Measurements from ENCODE around the gene SLC47A1. TPM values are rescaled to one million over a fixed set of nuclear protein-coding genes. Genes with fewer than 3 reads are reported as not detected.
"Not testable (repeated sequence)": the region's sequence is repeated elsewhere in the genome, so short reads cannot be mapped to it uniquely, and the experiment has no call there.

The SLC47A1 gene
- total RNA-seq, 1 experiment from 2014 or later: 7.2 TPM

GRCh38 chr17:19517699-19518098 lies 16.0 kb upstream of the SLC47A1 start:
- DNase-seq (ENCODE audit: low read depth): no peak
- in situ Hi-C loops (cut with HindIII; ENCODE audit: low pct_unique_long_range_greater_than_20kb, low sequenced_read_pairs): no loop called here

- DNase-seq (ENCODE audit: low read depth); in situ Hi-C loops (cut with HindIII; ENCODE audit: low pct_unique_long_range_greater_than_20kb, low sequenced_read_pairs): not testable (repeated sequence)
Observed at GRCh38 chr17:19519388-19520291, 14.0 kb upstream of the SLC47A1 start.

DNA sequence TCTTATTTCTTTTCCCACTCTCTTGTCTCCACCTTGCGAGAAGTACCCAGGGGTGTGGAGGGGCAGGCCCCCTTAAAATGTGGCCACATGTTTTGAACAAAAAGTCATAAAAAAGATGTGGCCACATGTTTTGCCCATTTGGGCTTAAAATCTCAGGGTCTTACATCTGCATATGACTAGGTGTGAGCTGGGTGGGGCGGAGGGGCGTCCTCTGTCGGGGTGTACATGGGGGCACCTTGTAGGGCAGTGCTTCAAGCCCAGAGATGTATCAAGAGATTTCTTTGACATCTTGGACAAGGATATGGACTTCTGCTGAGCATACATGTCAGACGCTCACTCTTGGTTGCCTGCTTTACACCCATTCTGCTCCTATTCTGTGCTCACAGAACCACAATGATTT lies 13.0 kb upstream of the SLC47A1 start:
- no peak for DNase-seq (ENCODE audit: low read depth)
- in situ Hi-C loops (cut with HindIII; ENCODE audit: low pct_unique_long_range_greater_than_20kb, low sequenced_read_pairs): no loop called here

- in situ Hi-C loops (cut with HindIII; ENCODE audit: low pct_unique_long_range_greater_than_20kb, low sequenced_read_pairs): no loop called here
- DNase-seq (ENCODE audit: low read depth): no peak
Observed at GRCh38 chr17:19523690-19524089, 10.0 kb upstream of the SLC47A1 start.

GRCh38 chr17:19526950-19527349 lies 6.7 kb upstream of the SLC47A1 start:
- DNase-seq (ENCODE audit: low read depth); in situ Hi-C loops (cut with HindIII; ENCODE audit: low pct_unique_long_range_greater_than_20kb, low sequenced_read_pairs): not testable (repeated sequence)

DNA sequence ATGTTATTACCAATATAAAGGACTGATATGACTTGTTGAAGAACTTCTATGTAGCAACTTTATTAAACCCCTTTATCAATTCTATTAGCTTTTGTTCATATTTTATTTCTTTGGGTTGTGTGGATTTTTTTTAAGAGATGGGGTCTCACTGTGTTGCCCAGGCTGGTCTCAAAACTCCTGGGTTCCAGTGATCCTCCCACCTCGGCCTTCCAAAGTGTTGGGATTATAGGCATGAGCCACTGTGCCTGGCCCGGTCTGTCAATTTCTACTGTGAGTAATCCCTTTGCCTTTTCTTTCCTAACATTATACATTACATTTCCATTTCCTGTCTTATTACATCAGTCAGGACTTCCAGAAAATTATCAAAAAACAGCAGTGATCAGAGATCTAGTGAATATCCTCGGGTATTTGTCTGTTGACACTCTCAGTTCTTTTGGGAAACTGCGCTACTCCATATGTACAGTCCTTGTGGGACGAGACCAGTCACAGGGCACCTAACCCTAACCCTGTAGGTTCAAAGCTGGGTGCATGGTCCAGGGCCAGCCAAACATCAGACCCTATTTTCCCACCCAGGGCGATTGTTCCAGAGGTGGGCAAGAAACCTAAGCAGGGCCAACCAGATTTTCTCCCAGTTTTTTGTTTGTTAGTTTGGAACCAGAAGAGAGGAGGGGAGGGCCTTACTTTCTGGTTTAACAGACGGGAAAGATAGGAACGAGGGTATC lies 1.7 kb upstream of the SLC47A1 start:
- in situ Hi-C loops (cut with HindIII; ENCODE audit: low pct_unique_long_range_greater_than_20kb, low sequenced_read_pairs): no loop called here
- DNase-seq (ENCODE audit: low read depth): no peak

DNA sequence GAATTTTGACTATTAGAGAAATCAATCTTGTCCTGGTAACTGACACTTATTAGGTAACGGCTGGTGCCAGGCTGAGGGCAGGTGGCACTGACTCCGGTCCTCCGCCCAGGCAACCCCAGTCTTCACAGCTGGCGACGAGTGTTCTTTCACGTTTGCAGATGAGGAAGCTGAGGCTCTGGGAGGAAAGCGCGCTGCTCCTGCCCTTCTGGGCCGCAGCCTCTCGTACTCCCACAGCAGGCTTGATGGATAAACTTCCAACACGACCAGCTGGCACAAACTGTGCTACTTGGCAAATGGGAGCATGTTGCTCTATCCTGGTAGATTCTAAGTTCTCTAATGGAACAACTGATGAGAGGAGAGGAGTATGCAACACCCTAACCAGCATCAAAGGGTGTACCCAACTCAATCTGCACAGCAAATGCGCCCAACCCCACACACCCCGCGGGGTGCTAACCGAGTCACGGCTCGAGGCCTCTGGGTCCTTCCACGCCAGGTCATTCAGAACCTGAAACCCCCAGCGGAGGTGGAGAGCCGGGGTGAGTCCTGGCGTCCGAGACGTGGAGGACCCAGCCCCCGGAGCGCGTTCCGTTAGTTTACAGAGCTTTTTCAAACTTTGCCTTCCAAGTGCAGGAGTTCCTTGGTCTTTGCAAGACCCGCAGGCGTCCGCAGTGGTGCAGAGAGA lies 477 bp upstream of the SLC47A1 start:
- in situ Hi-C loops (cut with HindIII; ENCODE audit: low pct_unique_long_range_greater_than_20kb, low sequenced_read_pairs): no loop called here
- DNase-seq (ENCODE audit: low read depth): no peak

DNA sequence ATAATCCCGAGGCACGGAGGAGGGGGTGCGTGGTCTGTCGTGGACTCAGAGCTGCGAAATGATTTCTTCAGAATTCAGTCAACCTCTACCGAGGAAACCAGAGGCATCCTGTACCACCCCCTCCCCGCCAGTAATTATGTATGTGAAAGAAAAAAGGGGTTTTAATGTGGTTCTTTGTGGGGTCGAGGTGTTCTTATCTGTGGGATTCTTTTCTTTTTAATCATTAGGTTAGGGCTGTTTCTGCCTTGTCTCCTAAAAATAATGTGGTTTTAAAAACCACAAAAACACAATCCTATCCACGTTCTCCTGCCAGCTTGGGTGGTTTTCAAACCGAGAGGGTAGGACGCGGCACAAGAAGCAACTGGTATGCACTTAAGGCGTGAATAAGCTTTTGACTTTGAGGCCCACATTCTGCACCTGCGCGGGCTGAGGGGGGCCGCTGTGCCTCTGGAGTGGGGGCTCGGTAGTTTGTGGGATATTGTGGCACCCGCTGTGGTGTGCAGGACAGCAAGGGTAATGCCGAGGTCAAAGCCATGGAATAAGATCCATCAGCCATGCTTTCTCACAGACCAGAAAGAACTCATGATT lies 1.0 kb downstream of the SLC47A1 start:
- in situ Hi-C loops (cut with HindIII; ENCODE audit: low pct_unique_long_range_greater_than_20kb, low sequenced_read_pairs): no loop called here
- no peak for DNase-seq (ENCODE audit: low read depth)

- no peak for DNase-seq (ENCODE audit: low read depth)
- in situ Hi-C loops (cut with HindIII; ENCODE audit: low pct_unique_long_range_greater_than_20kb, low sequenced_read_pairs): no loop called here
Observed at GRCh38 chr17:19537111-19537510, 3.5 kb downstream of the SLC47A1 start.

GRCh38 chr17:19538095-19539039 lies 4.7 kb downstream of the SLC47A1 start:
- DNase-seq (ENCODE audit: low read depth): no peak
- in situ Hi-C loops (cut with HindIII; ENCODE audit: low pct_unique_long_range_greater_than_20kb, low sequenced_read_pairs): no loop called here

DNA sequence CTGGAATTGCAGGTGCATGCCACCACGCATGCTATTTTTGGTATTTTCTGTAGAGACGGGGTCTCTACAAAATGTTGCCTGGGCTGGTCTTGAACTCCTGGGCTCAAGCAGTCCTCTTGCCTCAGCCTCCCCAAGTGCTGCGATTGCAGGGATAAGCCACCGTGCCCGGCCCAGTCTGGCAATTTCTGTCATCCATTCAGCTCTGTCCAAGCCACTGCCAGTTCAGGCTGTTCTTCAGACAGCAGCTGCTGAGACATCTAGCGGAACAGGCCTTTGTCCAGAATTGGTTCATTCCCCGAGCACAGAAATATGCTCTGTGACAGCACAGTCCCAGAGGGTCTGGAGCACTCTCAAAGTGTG lies 5.4 kb downstream of the SLC47A1 start:
- no peak for DNase-seq (ENCODE audit: low read depth)
- in situ Hi-C loops (cut with HindIII; ENCODE audit: low pct_unique_long_range_greater_than_20kb, low sequenced_read_pairs): no loop called here

DNA sequence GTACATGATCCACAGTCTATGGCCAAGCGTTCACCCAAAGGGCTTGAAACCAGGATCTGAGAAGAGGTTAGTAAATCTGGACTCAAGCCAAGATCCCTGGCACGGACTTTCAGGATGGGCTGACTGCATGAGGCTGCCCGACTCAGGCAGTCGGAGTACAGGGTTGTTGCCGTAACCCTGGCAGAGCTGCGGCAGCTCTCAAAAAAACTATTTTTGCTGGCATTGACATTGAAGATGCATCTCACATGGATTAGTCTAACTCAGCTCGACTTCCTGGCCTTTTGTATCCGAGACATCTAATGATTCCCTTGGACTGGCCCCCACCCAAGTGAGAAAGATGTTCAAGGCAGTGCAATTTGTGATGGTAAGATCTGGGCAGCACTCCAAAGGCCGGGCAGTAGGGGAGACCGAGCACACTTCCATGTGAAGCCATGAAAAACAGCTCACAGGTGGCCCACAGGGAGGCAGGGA lies 6.2 kb downstream of the SLC47A1 start:
- DNase-seq (ENCODE audit: low read depth): no peak
- in situ Hi-C loops (cut with HindIII; ENCODE audit: low pct_unique_long_range_greater_than_20kb, low sequenced_read_pairs): no loop called here

DNA sequence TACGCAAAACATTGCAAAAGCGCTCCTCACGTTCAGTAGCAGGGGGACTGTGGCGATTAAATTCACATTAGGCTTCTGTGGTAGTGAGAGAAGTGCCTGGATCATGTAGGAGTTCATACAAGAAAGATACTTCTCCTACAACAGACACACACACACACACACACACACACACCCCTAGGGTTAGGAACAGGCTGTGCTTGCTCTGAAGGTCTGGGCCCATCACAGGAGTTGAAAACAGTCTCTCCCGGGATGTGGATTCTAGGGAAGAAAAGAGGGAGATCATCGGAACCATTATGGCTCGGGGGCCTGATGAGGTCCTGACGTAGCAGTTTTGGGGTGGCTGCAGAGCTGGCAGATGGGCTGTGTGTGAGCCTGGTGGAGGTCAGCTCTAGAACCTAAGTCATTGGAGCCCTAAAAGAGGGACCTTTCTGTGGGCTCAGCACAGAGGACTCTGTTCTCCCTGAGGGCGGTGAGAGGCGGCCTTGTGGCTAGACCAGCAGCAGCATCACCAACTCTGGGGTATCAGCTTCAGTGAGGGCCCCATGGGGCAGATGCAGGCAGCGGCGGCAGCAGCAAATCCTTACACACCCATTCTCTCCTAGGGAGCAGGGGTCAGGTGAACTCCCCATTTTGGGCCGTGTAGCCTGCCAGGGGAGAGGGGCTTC lies 7.2 kb downstream of the SLC47A1 start:
- DNase-seq (ENCODE audit: low read depth): no peak
- in situ Hi-C loops (cut with HindIII; ENCODE audit: low pct_unique_long_range_greater_than_20kb, low sequenced_read_pairs): no loop called here

DNA sequence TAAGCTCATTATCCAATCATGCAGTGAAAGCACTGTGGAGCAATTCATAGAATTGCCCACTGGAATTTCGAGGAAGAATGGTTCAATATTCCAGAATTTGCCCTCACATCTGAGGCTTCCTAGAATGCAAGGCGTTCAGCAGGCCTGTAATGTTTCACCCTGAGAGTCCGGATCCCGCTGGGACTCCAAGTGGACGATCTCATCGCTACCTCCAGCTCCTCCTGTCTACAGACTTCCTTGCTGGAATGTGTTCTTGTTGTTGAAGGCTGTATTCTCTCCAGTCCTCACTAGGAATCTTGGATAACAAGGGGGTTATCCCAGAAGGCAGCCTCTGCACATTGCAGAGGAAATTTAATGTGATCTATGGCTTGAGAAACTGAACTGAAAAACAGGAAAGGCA lies 7.8 kb downstream of the SLC47A1 start:
- in situ Hi-C loops (cut with HindIII; ENCODE audit: low pct_unique_long_range_greater_than_20kb, low sequenced_read_pairs): no loop called here
- no peak for DNase-seq (ENCODE audit: low read depth)

DNA sequence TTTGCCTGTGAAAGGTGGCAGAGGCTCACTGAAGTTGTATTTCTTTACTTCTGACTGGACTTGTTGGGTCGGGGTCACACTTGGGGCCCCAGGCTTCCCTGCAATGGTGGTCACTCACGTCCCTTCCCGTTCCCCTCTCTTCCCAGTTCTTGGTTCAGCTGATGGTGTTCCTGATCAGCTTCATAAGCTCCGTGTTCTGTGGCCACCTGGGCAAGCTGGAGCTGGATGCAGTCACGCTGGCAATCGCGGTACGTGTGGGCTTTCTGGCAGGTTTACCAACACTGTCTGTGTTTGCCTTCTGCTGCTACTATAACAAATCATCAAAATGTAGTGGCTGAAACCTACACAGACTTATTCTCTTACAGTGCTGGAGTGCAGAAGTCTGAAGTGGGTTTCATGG lies 8.6 kb downstream of the SLC47A1 start:
- in situ Hi-C loops (cut with HindIII; ENCODE audit: low pct_unique_long_range_greater_than_20kb, low sequenced_read_pairs): no loop called here
- DNase-seq (ENCODE audit: low read depth): no peak

- no peak for DNase-seq (ENCODE audit: low read depth)
Observed at GRCh38 chr17:19544366-19544765, 10.7 kb downstream of the SLC47A1 start.

More at GRCh38 chr17:19544366-19544765, 10.7 kb downstream of the SLC47A1 start:
- in situ Hi-C loops (cut with HindIII; ENCODE audit: low pct_unique_long_range_greater_than_20kb, low sequenced_read_pairs): no loop called here
